OCI-LY1 (cell line): ENCODE data around the gene NPTX2.

Experiments used
- EZH2 ChIP-seq: fragments of 200-600 bp; sonication (generic), shearing (Covaris generic); IDR thresholded peaks from 2 replicates; pipeline ENCODE4 v1.8.0; 2017; ENCODE audit warnings: borderline replicate concordance, mixed run types, mild to moderate bottlenecking, antibody characterized with exemption, low read length, moderate library complexity, mixed read lengths
- TF ChIP-seq, protein P1 (sequence below): fragments of 200-600 bp; sonication (generic), shearing (Covaris generic); IDR thresholded peaks from 2 replicates; pipeline ENCODE4 v1.5.1; 2017; ENCODE audit warnings: mild to moderate bottlenecking, antibody characterized with exemption, low read length, moderate library complexity, mixed read lengths

DNA sequence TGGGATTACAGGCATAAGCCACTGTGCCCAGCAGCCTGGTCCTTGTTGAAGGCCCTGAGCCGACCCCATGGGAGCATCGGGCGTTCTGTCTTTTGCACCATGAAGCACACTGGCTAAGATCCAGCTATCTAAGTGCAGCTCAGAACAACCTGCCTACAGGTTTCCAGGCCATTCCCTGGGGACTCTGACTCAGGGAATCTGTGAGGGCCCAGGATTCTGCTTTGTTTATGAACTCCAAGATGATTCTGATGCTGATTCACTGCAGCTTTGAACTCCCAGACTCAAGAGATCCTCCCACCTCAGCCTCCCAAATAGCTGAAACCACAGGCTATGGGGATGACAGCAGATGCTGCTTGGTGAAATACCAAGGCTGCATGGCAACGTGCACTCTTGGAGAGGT is 30.2 kb downstream of the NPTX2 start:
- TF ChIP-seq EZH2, result no peak
- TF ChIP-seq, protein P1, sequence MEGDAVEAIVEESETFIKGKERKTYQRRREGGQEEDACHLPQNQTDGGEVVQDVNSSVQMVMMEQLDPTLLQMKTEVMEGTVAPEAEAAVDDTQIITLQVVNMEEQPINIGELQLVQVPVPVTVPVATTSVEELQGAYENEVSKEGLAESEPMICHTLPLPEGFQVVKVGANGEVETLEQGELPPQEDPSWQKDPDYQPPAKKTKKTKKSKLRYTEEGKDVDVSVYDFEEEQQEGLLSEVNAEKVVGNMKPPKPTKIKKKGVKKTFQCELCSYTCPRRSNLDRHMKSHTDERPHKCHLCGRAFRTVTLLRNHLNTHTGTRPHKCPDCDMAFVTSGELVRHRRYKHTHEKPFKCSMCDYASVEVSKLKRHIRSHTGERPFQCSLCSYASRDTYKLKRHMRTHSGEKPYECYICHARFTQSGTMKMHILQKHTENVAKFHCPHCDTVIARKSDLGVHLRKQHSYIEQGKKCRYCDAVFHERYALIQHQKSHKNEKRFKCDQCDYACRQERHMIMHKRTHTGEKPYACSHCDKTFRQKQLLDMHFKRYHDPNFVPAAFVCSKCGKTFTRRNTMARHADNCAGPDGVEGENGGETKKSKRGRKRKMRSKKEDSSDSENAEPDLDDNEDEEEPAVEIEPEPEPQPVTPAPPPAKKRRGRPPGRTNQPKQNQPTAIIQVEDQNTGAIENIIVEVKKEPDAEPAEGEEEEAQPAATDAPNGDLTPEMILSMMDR, result no peak
